Measurements from ENCODE around the gene STING1. TPM values are rescaled to one million over a fixed set of nuclear protein-coding genes. Genes with fewer than 3 reads are reported as not detected.

Gene STING1
- polyA plus RNA-seq, 1 of the 3 experiments (the other 2 are of a cell fraction) = 98.4 TPM

- TF ChIP-seq, protein P1, sequence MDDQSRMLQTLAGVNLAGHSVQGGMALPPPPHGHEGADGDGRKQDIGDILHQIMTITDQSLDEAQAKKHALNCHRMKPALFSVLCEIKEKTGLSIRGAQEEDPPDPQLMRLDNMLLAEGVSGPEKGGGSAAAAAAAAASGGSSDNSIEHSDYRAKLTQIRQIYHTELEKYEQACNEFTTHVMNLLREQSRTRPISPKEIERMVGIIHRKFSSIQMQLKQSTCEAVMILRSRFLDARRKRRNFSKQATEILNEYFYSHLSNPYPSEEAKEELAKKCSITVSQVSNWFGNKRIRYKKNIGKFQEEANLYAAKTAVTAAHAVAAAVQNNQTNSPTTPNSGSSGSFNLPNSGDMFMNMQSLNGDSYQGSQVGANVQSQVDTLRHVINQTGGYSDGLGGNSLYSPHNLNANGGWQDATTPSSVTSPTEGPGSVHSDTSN (IDR thresholded peaks at IDR 0.05) = peak; percentile 39; the same call in 1 of the 2 replicates
- TF ChIP-seq MEF2A (IDR thresholded peaks at IDR 0.05; ENCODE audit: borderline replicate concordance, low read depth) (no peak), FOXM1 (IDR thresholded peaks at IDR 0.05; ENCODE audit: low read depth) (no peak)
- TF ChIP-seq, protein P2, sequence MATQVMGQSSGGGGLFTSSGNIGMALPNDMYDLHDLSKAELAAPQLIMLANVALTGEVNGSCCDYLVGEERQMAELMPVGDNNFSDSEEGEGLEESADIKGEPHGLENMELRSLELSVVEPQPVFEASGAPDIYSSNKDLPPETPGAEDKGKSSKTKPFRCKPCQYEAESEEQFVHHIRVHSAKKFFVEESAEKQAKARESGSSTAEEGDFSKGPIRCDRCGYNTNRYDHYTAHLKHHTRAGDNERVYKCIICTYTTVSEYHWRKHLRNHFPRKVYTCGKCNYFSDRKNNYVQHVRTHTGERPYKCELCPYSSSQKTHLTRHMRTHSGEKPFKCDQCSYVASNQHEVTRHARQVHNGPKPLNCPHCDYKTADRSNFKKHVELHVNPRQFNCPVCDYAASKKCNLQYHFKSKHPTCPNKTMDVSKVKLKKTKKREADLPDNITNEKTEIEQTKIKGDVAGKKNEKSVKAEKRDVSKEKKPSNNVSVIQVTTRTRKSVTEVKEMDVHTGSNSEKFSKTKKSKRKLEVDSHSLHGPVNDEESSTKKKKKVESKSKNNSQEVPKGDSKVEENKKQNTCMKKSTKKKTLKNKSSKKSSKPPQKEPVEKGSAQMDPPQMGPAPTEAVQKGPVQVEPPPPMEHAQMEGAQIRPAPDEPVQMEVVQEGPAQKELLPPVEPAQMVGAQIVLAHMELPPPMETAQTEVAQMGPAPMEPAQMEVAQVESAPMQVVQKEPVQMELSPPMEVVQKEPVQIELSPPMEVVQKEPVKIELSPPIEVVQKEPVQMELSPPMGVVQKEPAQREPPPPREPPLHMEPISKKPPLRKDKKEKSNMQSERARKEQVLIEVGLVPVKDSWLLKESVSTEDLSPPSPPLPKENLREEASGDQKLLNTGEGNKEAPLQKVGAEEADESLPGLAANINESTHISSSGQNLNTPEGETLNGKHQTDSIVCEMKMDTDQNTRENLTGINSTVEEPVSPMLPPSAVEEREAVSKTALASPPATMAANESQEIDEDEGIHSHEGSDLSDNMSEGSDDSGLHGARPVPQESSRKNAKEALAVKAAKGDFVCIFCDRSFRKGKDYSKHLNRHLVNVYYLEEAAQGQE (IDR thresholded peaks at IDR 0.05; ENCODE audit: low read depth, low read length) = no peak
- TF ChIP-seq, protein P3, sequence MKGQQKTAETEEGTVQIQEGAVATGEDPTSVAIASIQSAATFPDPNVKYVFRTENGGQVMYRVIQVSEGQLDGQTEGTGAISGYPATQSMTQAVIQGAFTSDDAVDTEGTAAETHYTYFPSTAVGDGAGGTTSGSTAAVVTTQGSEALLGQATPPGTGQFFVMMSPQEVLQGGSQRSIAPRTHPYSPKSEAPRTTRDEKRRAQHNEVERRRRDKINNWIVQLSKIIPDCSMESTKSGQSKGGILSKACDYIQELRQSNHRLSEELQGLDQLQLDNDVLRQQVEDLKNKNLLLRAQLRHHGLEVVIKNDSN (IDR thresholded peaks at IDR 0.05; ENCODE audit: borderline replicate concordance, low read depth) = no peak
Observed at GRCh38 chr5:139495638-139496435, 13.3 kb upstream of the STING1 start (continued).

DNA sequence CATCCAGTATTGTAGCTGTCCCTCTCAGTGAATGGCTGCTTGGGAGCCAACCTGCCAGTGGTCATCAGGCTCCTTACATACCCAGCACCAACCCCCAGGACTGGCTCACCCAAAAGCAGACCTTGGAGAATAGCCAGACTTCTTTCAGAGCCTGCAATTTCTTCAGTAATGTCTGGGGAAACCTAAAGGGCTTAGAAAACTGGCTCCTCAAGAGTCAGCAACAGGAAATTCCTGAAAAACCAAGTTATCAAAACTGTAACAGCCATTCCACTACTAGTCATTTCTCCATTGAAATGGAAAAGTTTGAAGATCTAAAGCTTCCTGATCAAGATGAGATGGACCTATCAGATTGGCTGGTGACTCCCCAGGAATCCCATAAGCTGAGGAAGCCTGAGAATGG is 12.3 kb upstream of the STING1 start:
- Histone ChIP-seq H3K9me3 (no peaks in the 10 kb centered on the region), H3K27me3 (ENCODE audit: insufficient read depth) (no peaks in the 10 kb centered on the region), H4K20me1 (ENCODE audit: insufficient read depth) (no peaks in the 10 kb centered on the region), H3K4me1 (ENCODE audit: control insufficient read depth in 1 of 2, insufficient read depth in 2 of 2, low read depth in 1 of 2, low read length in 1 of 2) (peaks cover 2 to 27% of the 10 kb centered on the region in 2 experiments; a peak in 3 of 4 replicates), H3K36me3 (replicated peaks in 1 of 2; ENCODE audit: control insufficient read depth in 1 of 2, insufficient read depth in 2 of 2, low read length in 1 of 2) (no peaks in the 10 kb centered on the region), H3K4me2 (peak overlapping the region; percentile 70), H3K27ac (ENCODE audit: low read depth in 2 of 2, low read length in 1 of 2) (peak overlapping the region in 1 of 2 experiments; percentile 84; a peak in 3 of 4 replicates), H3K9ac (peak overlapping the region; percentile 1; the same call in 1 of the 2 replicates), H3K79me2 (ENCODE audit: insufficient read depth) (no peaks in the 10 kb centered on the region), H3K4me3 (ENCODE audit: low read depth in 2 of 2, low read length in 1 of 2) (no peak overlapping the region; a peak in 1 of 4 replicates), H2AFZ (ENCODE audit: low read depth) (peak overlapping the region; percentile 54; the same call in 1 of the 2 replicates), H3K9me2 (no peaks in the 10 kb centered on the region), H3F3A (replicated peaks; ENCODE audit: insufficient read depth) (peaks cover 44% of the 10 kb centered on the region)
- TF ChIP-seq TCF12 (IDR thresholded peaks at IDR 0.05) = peak; percentile 45; the same call in 1 of the 2 replicates
- no peak for TF ChIP-seq MXI1 (IDR thresholded peaks at IDR 0.05; ENCODE audit: low read depth, low read length)
- peak; percentile 46; the same call in 1 of the 2 replicates for TF ChIP-seq TEAD4 (IDR thresholded peaks at IDR 0.05; ENCODE audit: borderline replicate concordance, insufficient read depth)
- peak in 1 of 2 experiments; percentile 51; a peak in 1 of 4 replicates for TF ChIP-seq EP300 (IDR thresholded peaks at IDR 0.05; ENCODE audit: borderline replicate concordance in 1 of 2, low read depth in 1 of 2, low read length in 1 of 2)
- peak; percentile 54; the same call in 1 of the 2 replicates for TF ChIP-seq NFIC (IDR thresholded peaks at IDR 0.05; ENCODE audit: borderline replicate concordance)
- TF ChIP-seq RCOR1 (IDR thresholded peaks at IDR 0.05; ENCODE audit: low read length) = no peak
- TF ChIP-seq RFX5 (IDR thresholded peaks at IDR 0.05; ENCODE audit: low read length) = no peak
- TF ChIP-seq YY1 (IDR thresholded peaks at IDR 0.05; ENCODE audit: low read depth) = peak; percentile 19; the same call in 1 of the 2 replicates
- no peak for TF ChIP-seq POLR2AphosphoS5 (IDR thresholded peaks at IDR 0.05; ENCODE audit: low read depth, low read length)
- TF ChIP-seq GABPA (IDR thresholded peaks at IDR 0.05; ENCODE audit: low read depth) = 0 out of 2 replicates have a peak, but pooled peaks have one; percentile 31
- TF ChIP-seq, protein P1 (IDR thresholded peaks at IDR 0.05) = peak; percentile 41
- TF ChIP-seq FOSL2 (IDR thresholded peaks at IDR 0.05; ENCODE audit: borderline replicate concordance, low read depth) = peak; percentile 27; the same call in 1 of the 2 replicates
- TF ChIP-seq JUND (IDR thresholded peaks at IDR 0.05) = 0 out of 2 replicates have a peak, but pooled peaks have one; percentile 11
- DNase-seq = no peak
- ChIA-PET CTCF (interaction anchor here (0.9 to 1.0 kb wide), 3 partner anchors 13 to 73 kb away, joined by 3 to 5 read pairs (median 3); partner anchors contain the start of gene STING1), POLR2A (no interaction called here)
